NCI-H82 treated with DMSO at 0.1 percent for 48 hours (cell line): ENCODE results near the gene OPA1.

Experiments used
- DNase-seq: peaks from one replicate; lab custom pipeline; 2025; ENCODE audit not compliant: unreplicated experiment; lab: John Stamatoyannopoulos, UW

OPA1 gene

DNA sequence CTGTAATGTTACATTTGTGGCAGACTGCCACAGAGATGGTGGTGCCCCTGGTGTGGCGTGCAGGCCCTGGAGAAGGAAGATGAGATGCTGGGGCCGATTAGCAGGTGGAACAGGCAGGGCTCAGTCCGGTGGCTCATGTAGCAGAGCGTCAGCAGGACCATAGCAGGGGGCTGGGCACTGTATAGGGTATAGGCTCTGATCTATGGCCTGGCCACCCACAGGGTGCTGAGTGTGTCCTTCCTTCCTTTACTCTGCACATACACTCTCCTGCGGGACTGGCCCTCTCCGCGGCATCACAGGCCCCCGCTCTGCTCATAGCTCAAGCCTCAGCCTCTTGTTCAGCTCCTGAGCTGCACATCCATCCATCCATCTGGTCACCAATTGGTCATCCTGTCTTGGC lies 143.6 kb downstream of the OPA1 start:
- no peak for DNase-seq

DNA sequence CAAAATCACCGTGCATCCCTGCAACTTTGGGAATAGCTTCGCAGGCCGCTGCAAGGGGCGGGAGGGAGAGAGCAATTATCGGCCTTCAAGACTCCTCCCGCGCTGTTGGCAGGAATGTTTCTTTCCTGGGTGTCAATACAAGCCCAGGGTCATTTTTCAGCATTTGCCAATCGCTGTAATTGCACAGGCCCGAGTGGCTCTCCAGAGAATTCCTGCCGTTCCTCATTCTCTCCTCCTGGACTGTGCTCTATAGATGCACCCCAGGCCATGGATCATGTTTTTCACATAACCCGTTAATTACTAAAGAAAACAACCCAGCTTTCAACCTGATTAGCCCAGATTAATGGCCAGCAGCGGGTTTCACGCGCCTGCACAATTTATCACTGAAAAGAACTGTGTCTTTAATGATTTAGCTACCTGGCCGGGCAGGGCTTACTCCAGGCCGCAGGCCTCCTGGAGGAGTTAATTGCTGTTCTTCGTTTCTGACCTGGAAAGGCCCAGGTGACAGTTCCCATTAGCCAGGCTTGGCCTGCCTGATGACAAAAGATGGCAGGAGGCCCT lies 144.3 kb downstream of the OPA1 start:
- no peak for DNase-seq

DNA sequence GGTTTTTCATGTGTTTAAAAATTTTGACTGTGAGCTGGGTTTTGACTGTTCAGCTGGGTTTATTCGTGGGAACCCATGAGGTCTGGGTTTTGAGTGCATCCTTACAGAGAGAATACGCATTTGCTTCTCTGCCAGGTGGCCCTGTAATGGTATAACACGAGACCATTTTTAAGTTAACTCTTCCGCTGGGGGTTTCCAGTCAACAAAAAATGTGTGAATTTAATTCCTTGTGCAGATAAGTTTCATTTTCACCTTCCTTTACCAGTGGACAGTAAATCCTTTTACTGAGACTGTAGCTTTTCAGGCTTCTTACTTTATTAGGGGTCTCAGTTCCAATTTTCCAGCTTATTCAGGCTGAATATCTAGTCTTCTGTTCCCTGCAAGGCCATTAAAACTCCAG lies 149.6 kb downstream of the OPA1 start:
- DNase-seq = no peak

DNA sequence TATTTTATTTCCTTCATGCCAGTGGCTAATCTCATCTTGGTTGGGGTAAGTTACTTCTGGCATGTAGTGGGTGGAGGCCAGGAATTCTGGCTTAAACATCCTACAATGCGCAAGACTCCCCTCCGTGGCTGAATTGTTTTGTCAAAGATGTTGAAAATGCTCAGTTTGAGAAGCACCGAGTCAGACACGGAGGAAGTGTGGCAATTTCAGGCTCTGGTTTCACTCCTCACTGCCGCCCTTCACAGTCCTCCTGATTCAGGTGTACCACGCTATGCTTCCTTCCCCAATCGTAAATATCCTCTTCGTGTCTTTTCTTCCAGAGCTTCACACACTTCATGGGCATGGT lies 150.7 kb downstream of the OPA1 start:
- DNase-seq = no peak

DNA sequence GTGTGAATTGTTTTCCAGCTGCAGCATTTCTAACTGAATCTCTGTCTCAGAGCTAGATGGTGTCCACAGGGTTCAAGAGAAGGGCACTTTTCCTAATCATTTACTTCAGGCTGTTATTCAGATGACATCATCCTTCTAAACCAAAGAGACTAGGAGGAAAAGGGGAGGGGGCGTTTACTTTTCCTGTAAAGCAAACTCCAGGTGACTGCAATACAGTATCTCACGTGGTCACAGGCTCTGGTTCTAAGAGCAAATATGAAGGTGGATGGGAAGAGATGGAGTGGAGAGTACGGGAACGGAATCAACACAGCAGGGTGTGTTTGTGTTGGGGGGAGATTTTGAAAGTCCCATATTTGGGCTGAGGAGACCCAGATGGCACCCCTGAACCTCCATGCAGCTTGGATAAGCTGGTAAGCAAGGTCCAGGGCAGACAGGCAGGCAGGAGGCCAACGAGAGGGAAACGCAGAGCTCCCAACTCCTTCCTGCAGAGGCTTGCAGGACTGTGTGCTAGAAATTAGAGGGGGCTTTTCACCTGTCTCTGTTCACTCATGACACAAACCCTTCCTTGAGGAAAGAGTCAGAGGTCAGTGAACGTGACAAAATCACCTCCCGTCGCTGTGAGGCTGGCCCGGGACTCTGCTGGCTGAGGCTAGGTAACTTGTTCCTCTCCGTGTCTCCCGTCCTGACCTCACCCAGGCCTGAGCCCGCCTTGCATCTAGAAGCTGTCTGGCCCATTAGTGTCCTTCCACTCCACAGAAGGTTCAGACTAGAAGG lies 151.2 kb downstream of the OPA1 start:
- no peak for DNase-seq

DNA sequence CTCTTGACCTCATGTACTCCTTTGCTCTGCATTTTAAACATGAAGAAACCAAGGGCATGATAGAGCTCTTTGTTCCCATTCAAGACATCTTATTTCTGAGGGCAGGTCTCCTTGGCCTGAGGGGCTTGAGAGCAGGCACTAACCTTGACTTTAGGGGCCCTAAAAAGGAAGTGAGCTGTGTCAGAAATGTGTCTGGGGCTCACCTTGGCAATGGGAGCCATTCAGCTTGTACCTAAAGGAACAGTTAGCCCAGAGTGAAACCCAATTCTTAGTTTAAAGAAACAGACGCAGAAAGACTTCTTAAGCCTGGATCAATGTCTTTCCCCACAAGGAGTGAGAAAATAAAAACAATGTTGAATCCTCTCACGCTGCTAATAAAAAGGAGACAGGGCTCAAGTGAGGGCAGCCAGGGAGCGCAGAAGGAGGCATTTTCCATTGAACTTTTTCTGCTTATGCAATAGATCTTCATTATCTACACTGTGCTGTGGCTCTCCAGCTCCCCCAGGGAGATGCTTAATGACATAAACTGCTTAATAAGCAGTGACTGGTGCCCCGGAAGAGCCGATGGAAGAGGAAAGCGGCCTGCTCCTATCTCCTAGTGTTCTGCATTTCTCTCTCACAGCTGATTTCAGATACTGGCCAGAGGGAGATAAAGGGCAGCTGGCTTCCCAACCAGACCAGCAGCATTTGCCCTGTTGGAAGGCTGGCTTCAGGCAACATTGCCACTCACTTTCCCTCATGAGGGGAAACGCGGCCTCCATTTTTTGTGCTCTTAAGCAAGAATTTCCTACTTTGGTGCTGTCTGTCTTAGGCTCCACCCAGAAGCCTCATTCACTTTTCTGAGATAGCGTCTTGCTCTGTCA lies 152.0 kb downstream of the OPA1 start:
- peak; percentile 67 for DNase-seq

DNA sequence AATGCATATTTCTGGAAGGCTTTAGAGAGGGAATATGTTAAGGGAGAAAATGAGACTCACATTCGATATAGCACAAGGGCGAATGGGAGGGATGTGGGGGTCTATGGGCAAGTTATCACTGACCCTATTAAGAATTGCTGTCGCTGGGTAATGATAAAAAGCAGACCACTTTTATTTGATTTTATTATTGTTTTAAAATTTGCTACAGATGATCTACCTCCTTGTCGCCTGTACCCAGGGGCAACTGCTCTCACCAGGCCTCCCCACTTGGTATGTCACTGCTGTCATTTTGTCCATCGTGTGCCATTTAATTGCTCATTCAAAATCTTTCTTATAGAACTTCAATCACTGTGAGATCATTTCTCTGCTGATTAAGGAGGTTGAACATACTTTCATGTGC lies 153.8 kb downstream of the OPA1 start:
- DNase-seq = no peak
